GM21360 (cell line): ENCODE data around the gene IHH.

ENCODE experiments used
- ATAC-seq: cut with Tn5 transposase; IDR thresholded peaks from one replicate; pipeline ENCODE4 v1.9.1; 2021; ENCODE audit warnings: mild to moderate bottlenecking, moderate library complexity; ENCODE audit not compliant: unreplicated experiment

Gene IHH

DNA sequence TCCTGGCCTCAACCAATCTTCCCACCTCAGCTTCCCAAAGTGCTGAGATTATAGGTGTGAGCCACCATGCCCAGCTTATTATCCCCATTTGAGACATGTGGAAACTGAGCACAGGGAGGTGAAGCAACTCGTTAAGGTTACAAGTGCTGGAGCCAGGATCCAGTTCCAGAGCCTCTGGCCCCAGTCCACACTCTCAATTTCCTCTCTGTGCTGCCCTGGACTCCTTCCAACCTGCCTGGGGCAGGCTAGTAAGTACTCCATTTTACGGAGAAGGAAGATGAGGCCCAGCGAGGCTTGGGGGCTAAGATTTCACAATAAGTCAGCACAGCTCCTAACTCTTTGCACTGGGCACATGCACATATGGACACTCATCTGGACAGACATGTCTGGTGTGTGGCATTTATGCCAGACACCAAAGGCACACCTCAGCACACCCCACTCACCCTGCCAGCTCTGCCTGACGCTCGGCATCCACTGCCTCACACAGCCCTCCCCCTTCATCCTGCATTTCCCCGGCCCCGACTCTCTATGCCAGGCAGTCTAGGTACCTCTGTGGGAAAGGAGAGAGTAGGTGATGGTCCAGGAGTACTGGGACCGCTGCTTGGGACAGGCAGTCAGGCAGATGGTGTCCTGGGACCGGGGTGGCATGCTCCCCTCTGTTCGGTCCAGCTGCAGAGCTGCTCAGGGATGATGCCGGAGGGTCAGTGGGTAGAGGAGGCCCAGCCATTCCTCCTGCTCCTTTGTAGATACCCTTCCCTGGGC is 39.9 kb downstream of the IHH start:
- ATAC-seq, result no peak

DNA sequence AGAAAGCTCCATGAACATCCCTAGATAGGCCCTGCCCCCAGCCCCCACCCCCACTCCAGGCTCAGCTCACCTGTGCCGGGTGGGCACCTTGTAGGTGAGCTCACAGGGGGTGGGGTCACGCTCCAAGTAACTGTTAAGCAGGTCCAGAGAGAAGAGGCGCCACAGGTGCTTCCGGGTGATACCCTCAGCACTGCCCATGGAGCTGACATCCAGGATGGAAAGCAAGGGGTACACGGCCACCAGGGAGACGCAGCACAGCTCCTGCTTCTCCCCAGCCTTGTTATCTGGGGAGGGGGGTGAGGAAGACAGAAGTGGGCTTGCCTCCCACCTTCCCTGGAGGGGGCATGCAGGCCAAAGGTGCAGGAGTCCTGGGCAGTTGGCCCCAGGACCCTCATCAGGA is 41.3 kb downstream of the IHH start:
- ATAC-seq, result no peak

- ATAC-seq, result no peak
Measured at GRCh38 chr2:219018726-219019125, 42.0 kb downstream of the IHH start.

DNA sequence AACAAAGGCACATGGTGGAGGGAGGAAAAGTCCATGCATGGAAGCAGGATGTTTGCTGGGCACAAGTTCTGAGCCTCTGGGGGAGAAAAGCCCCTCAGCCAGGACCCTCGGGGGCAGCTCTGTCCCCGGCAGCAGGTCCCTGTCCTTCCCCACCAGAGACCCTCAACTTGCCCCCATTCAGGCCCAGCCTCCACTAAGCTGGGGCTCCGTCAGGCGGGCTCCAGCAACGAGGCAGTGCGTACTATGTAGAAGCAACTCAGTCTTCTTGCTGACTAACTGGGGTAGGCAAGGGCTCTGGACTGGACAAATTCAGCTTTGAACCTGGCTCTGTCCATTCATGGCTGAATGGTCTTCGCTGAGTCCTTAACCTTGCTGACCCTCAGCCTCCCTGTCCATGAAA is 42.4 kb downstream of the IHH start:
- no peak for ATAC-seq

GRCh38 chr2:219017201-219017931 is 43.4 kb downstream of the IHH start:
- no peak for ATAC-seq

GRCh38 chr2:219016721-219017120 is 44.0 kb downstream of the IHH start:
- no peak for ATAC-seq

DNA sequence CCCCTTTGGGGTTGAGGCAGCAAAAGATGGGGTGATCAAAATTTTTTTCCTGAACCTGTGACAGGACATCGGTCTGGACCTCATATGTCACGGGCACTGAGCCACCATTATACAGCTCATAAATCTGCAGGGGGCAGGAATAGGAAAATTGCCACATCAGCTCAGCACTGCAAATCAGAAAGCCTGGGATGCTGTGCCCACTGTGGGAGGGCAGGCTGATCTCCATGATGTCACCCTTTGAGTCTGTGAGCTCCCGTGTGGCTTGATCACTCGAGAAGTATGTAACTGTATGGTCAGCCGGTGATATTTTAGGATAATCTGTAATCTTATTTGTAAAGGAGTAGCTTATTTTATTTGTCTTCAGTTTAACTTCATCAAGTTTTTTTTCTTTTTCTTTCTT is 49.8 kb downstream of the IHH start:
- ATAC-seq, result no peak

- ATAC-seq, result no peak
Measured at GRCh38 chr2:219010162-219010756, 50.5 kb downstream of the IHH start.

DNA sequence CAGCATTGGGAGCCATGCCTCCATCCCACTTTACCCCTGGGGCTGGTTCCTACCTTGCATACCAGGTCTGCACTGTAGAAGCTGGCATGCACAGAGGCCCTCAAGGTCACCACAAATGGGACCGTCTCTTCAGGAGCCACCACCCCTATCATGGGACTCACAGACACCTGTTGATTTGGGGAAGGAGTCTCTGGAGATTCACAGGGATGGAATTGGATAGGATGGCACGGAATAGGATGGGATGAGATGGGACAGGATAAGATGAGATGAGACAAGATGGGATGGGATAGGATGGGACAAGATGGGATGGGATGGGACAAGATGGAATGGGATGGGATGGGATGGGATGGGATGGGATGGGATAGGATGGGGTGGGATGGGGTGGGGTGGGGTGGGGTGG is 51.4 kb downstream of the IHH start:
- no peak for ATAC-seq
